NCI-H82 (cell line): Measurements from ENCODE around the gene NFKBIA.
"Not testable (repeated sequence)": the region's sequence is repeated elsewhere in the genome, so short reads cannot be mapped to it uniquely, and the experiment has no call there.

Experiments
- DNase-seq: peaks from one replicate; lab custom pipeline; 2025; lab: John Stamatoyannopoulos, UW

NFKBIA gene

GRCh38 chr14:35368583-35369392 is 35.8 kb downstream of the NFKBIA start:
- DNase-seq = no peak

- no peak for DNase-seq
These were observed 36.4 kb downstream of the NFKBIA start for GRCh38 chr14:35368139-35368460.

GRCh38 chr14:35367056-35367372 is 37.5 kb downstream of the NFKBIA start:
- DNase-seq = no peak

DNA sequence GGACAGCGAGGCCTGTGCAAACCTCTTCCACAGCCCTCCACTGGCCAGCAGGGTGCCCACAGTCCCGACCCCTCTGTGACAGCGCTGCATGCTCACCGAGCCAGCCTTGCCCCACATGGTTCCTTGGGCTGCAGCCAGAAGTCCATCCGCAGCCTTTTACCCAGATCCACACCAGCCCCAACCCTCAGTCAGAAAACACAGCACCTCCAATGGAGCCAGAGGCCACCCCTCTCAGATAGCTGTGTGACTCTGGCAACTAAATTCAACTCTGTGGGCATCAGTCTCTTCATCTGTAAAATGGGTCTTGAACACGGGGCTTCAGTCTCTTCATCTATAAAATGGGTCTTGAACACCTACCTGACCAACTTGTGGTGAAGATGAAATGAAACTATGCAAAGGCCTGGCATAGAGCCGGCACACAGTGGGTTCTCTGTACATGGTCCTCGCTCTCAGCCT is 38.0 kb downstream of the NFKBIA start:
- DNase-seq = no peak

- no peak for DNase-seq
These were observed 38.5 kb downstream of the NFKBIA start for GRCh38 chr14:35366056-35366451.

GRCh38 chr14:35365130-35366055 is 39.2 kb downstream of the NFKBIA start:
- DNase-seq = no peak

DNA sequence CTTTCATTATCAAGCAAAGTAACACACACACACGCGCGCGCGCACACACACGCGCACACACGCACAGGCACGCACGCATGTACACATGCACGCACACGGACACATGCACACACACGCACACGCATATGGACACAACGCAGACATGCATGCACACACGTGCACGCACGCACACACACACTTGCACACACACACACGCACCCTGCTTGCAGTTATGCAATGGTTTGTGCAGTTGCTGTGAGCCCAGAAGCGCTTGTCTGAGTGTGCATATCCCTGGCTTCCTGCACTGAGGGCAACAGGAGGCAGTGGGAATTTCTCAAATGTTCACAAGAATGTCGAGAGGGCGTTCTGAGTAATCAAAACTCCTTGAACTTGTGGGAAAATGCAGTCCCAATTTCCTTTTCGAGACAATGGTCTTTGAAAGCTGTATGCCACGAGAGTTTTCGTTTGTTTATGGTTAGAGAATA is 41.6 kb downstream of the NFKBIA start:
- no peak for DNase-seq

- no peak for DNase-seq
These were observed 42.1 kb downstream of the NFKBIA start for GRCh38 chr14:35362450-35362849.

GRCh38 chr14:35361141-35361480 is 43.4 kb downstream of the NFKBIA start:
- no peak for DNase-seq

DNA sequence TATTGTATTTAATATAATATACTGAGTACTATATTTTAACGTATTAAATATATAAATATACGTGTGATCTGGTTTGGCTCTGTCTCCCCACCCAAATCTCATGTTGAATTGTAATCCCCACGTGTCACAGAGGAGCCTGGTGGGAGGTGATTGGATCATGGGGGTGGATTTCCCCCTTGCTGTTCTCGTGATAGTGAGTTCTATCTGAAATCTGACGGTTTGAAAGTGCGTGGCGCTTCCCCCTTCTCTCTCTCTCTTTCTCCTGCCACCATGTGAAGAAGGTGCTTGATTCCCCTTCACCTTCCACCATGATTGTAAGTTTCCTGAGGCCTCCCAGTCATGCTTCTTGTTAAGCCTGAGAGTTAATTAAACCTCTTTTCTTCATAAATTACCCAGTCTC is 44.9 kb downstream of the NFKBIA start:
- DNase-seq = not testable (repeated sequence)

DNA sequence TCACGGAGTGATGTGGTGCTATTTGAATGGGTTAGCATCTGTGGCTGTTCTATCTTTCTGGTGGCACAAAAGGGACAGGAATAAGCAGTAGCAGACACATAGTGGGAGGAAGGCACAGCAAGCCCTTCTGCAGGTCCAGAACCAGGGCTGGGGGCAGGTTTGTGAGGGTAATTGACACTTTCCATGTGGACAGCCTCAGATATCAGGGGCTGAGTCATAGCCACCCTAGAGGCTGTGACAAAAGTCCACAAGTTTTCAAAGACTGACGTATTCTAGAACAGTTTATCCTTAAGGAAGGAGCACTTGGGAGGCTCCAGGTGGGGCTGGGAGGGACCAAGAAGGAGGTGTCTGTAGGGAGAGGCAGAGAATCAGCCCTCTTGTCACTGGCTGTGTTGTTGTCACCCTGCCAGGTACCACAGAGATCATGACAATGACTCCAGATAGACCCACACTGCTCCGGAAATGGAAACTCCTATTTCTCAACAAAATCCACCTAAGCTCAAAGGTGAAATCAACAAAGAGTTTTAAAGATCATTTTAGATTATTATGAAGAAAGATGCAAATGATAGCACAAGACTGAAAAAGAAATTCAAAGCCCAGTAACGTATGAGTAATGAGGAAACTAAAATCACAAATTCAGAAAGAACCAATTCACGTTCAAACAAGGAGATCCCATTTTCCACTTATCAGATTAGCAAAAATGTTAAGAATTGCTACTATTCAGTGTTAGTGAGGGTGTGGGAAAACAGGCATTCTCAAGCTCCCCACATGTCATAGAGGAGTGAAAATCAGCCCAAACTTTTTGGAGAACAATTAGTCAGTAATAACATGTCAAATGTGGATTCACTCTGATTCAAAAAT is 48.3 kb downstream of the NFKBIA start:
- no peak for DNase-seq

DNA sequence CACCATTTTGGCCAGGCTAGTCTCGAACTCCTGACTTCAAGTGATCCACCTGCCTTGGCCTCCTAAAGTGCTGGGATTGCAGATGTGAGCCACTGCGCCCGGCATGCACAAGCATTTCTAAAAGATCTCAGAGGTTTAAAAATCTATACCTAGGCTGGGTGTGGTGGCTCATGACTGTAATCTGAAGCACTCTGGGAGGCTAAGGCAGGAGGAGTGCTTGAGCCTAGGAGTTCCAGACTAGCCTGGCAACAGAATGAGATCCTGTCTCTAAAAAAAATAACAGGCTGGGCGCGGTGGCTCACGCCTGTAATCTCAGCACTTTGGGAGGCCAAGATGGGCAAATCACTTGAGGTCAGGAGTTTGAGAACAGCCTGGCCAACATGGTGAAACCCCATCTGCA is 49.3 kb downstream of the NFKBIA start:
- not testable (repeated sequence) for DNase-seq

DNA sequence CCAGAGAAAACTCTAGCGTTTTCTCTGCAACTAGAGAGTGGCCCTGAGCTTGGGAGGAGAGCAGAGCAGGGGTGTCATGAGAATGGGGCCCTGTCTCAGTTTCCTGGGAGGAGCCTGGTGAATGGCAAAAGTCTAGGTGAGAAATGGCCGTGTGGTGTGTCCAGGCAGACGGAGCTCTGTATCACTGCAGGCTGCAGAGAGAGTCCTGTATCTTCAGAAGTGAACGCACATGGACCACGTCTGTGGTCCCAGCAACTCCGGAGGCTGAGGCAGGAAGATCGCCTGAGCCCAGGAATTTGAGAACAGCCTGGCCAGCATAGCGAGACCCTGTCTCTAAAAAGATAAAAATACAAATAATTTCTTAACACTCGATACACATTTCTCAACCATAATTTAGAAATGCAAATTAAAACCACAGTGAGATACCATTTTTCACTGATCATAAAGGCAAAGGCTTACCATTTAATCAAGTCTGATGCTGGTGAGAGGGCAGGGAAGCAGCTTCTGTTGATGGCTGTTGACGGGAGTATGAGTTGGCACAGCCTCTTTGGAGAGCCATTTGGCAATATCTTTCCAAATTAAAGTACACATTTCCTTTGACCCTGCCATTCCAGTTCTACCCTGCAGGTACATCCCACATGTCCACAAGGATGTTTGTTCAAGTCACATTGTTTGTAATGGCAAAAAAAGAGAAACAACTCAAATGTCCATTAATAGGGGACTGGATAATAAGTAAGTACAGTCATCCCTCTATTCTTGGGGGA is 51.0 kb downstream of the NFKBIA start:
- no peak for DNase-seq

GRCh38 chr14:35352274-35353233 is 52.0 kb downstream of the NFKBIA start:
- no peak for DNase-seq

- no peak for DNase-seq
These were observed 52.7 kb downstream of the NFKBIA start for GRCh38 chr14:35351897-35352273.
